Measurements from ENCODE around the gene CD46. TPM values are rescaled to one million over a fixed set of nuclear protein-coding genes. Genes with fewer than 3 reads are reported as not detected.

Gene CD46
- total RNA-seq, 4 donors from 2014 or later: 89.7 to 259 (median 108) TPM

- Histone ChIP-seq H3K4me1 (no peaks in the 10 kb centered on the region), H3K27ac (no peak overlapping the region), H3K36me3 (peaks cover 39% of the 10 kb centered on the region), H3K27me3 (no peaks in the 10 kb centered on the region), H3K4me3 (no peak overlapping the region), H3K9me3 (peaks cover 9% of the 10 kb centered on the region)
- no peak for TF ChIP-seq CTCF (IDR thresholded peaks at IDR 0.05)
- TF ChIP-seq POLR2A (IDR thresholded peaks at IDR 0.05): no peak
- no peak for TF ChIP-seq EP300 (IDR thresholded peaks at IDR 0.05)
- no peak for TF ChIP-seq POLR2AphosphoS5 (IDR thresholded peaks at IDR 0.05)
- no peak for DNase-seq (ENCODE audit: low spot score in 2 of 2)
These were observed 27.2 kb downstream of the CD46 start for GRCh38 chr1:207779008-207779407.

- Histone ChIP-seq H3K27me3 (no peaks in the 10 kb centered on the region), H3K36me3 (peaks cover 36% of the 10 kb centered on the region), H3K4me1 (no peaks in the 10 kb centered on the region), H3K9me3 (peaks cover 9% of the 10 kb centered on the region), H3K4me3 (no peak overlapping the region), H3K27ac (no peak overlapping the region)
- 94% methylated on average over 1 of the region's 1 CpG for WGBS
- no peak for DNase-seq (ENCODE audit: low spot score in 2 of 2)
- TF ChIP-seq POLR2A (IDR thresholded peaks at IDR 0.05) (no peak), EP300 (IDR thresholded peaks at IDR 0.05) (no peak)
These were observed 29.5 kb downstream of the CD46 start for GRCh38 chr1:207781312-207781711.

- Histone ChIP-seq H3K4me1 (peaks cover 4% of the 10 kb centered on the region), H3K27ac (no peak overlapping the region), H3K27me3 (no peaks in the 10 kb centered on the region), H3K36me3 (peaks cover 29% of the 10 kb centered on the region), H3K9me3 (no peaks in the 10 kb centered on the region), H3K4me3 (no peak overlapping the region)
- DNase-seq (ENCODE audit: low spot score in 2 of 2): no peak
- no peak for TF ChIP-seq POLR2A (IDR thresholded peaks at IDR 0.05)
- no peak for TF ChIP-seq POLR2AphosphoS5 (IDR thresholded peaks at IDR 0.05)
- no peak for TF ChIP-seq CTCF (IDR thresholded peaks at IDR 0.05)
- TF ChIP-seq EP300 (IDR thresholded peaks at IDR 0.05): no peak
These were observed 35.9 kb downstream of the CD46 start for GRCh38 chr1:207787776-207788175.

GRCh38 chr1:207789386-207789785 lies 37.5 kb downstream of the CD46 start:
- peaks cover 33% of the 10 kb centered on the region for H3K36me3 ChIP-seq
- no peak for DNase-seq (ENCODE audit: low spot score in 2 of 2)
- TF ChIP-seq POLR2A (IDR thresholded peaks at IDR 0.05) (no peak), EP300 (IDR thresholded peaks at IDR 0.05) (no peak), POLR2AphosphoS5 (IDR thresholded peaks at IDR 0.05) (no peak), CTCF (IDR thresholded peaks at IDR 0.05) (no peak)

GRCh38 chr1:207789792-207790787 lies 38.2 kb downstream of the CD46 start:
- Histone ChIP-seq H3K4me3 (no peak overlapping the region), H3K27ac (no peak overlapping the region), H3K9me3 (no peaks in the 10 kb centered on the region), H3K27me3 (no peaks in the 10 kb centered on the region), H3K36me3 (peaks cover 31% of the 10 kb centered on the region), H3K4me1 (peaks cover 4% of the 10 kb centered on the region)
- no peak for TF ChIP-seq POLR2A (IDR thresholded peaks at IDR 0.05)
- 53% methylated on average over 8 of the region's 8 CpGs for WGBS
- no peak for DNase-seq (ENCODE audit: low spot score in 2 of 2)

More at GRCh38 chr1:207789386-207789785, 37.5 kb downstream of the CD46 start:
- WGBS: 84% methylated on average over 4 of the region's 4 CpGs
- Histone ChIP-seq H3K27me3 (no peaks in the 10 kb centered on the region), H3K9me3 (no peaks in the 10 kb centered on the region), H3K4me3 (no peak overlapping the region), H3K4me1 (peaks cover 4% of the 10 kb centered on the region), H3K27ac (no peak overlapping the region)

- 86% methylated on average over 7 of the region's 7 CpGs for WGBS
These were observed 39.4 kb downstream of the CD46 start for GRCh38 chr1:207791290-207791689.

More at GRCh38 chr1:207791290-207791689, 39.4 kb downstream of the CD46 start:
- Histone ChIP-seq H3K4me3 (no peak overlapping the region), H3K9me3 (no peaks in the 10 kb centered on the region), H3K27ac (no peak overlapping the region), H3K36me3 (peaks cover 37% of the 10 kb centered on the region), H3K27me3 (no peaks in the 10 kb centered on the region), H3K4me1 (peaks cover 4% of the 10 kb centered on the region)
- DNase-seq (ENCODE audit: low spot score in 2 of 2): no peak
- TF ChIP-seq POLR2AphosphoS5 (IDR thresholded peaks at IDR 0.05): no peak
- no peak for TF ChIP-seq CTCF (IDR thresholded peaks at IDR 0.05)
- no peak for TF ChIP-seq EP300 (IDR thresholded peaks at IDR 0.05)
